Neural cell (in vitro differentiated cells): ENCODE data around the gene IL9R. TPM values are rescaled to one million over a fixed set of nuclear protein-coding genes. Genes with fewer than 3 reads are reported as not detected.

Source experiments
- H2AFZ ChIP-seq: fragments of 200-600, 300-800 bp; sonication (generic), shearing (Covaris generic); 2 replicates; pipeline ENCODE4 v1.6.0; 2014; ENCODE audit warnings: low read depth, mild to moderate bottlenecking, antibody characterized with exemption, low read length, moderate library complexity
- H3F3A ChIP-seq: fragments of 200-600 bp; shearing (Covaris generic); 2 replicates; pipeline ENCODE4 v1.6.1; 2016; ENCODE audit warnings: mild to moderate bottlenecking, moderate library complexity, mixed read lengths, antibody characterized with exemption, low read length; ENCODE audit not compliant: insufficient read depth, poor library complexity, severe bottlenecking
- H3K27ac ChIP-seq: fragments of 200-600, 300-800 bp; sonication (generic), shearing (Covaris generic); 2 replicates; pipeline ENCODE4 v1.5.1; 2014; ENCODE audit warnings: mild to moderate bottlenecking, low read length, moderate library complexity
- H3K27me3 ChIP-seq: fragments of 300-800, 200-600 bp; sonication (generic), shearing (Covaris generic); 2 replicates; pipeline ENCODE4 v1.6.0; 2014; ENCODE audit warnings: mild to moderate bottlenecking, low read depth, low read length, moderate library complexity; ENCODE audit not compliant: insufficient read depth
- H3K36me3 ChIP-seq: fragments of 300-800, 200-600 bp; sonication (generic), shearing (Covaris generic); 2 replicates; pipeline ENCODE4 v1.5.1; 2014; ENCODE audit warnings: mild to moderate bottlenecking, antibody characterized with exemption, low read length, moderate library complexity; ENCODE audit not compliant: insufficient read depth
- H3K4me2 ChIP-seq: fragments of 300-800, 200-600 bp; sonication (generic), shearing (Covaris generic); 2 replicates; pipeline ENCODE4 v1.6.0; 2014; ENCODE audit warnings: mild to moderate bottlenecking, low read length
- H3K4me3 ChIP-seq: fragments of 300-800, 200-600 bp; sonication (generic), shearing (Covaris generic); 2 replicates; pipeline ENCODE4 v1.5.1; 2014; ENCODE audit warnings: mild to moderate bottlenecking, low read length, moderate library complexity
- H3K79me2 ChIP-seq: fragments of 200-600 bp; shearing (Covaris generic); replicated peaks from 2 replicates; pipeline ENCODE4 v1.6.0; 2014; ENCODE audit warnings: mild to moderate bottlenecking, low read length, moderate library complexity; ENCODE audit not compliant: insufficient read depth
- H3K9ac ChIP-seq: fragments of 300-800, 200-600 bp; sonication (generic), shearing (Covaris generic); 2 replicates; pipeline ENCODE4 v1.6.1; 2016; ENCODE audit warnings: mild to moderate bottlenecking, low read length, mixed read lengths
- H3K9me2 ChIP-seq: fragments of 200-600 bp; shearing (Covaris generic); 2 replicates; pipeline ENCODE4 v1.6.1; 2016; ENCODE audit warnings: mild to moderate bottlenecking, low read length, mixed read lengths; ENCODE audit not compliant: insufficient read depth
- H3K9me3 ChIP-seq: fragments of 200-600, 300-800 bp; sonication (generic), shearing (Covaris generic); 2 replicates; pipeline ENCODE4 v1.6.1; 2016; ENCODE audit warnings: mild to moderate bottlenecking, mixed run types, low read length, moderate library complexity, mixed read lengths
- H4K20me1 ChIP-seq: fragments of 200-600 bp; shearing (Covaris generic); 2 replicates; pipeline ENCODE4 v1.6.1; 2016; ENCODE audit warnings: mild to moderate bottlenecking, mixed run types; ENCODE audit not compliant: insufficient read depth
- EP300 ChIP-seq: fragments of 450-650 bp; conservative IDR thresholded peaks from 2 replicates; pipeline ENCODE4 v1.6.1; 2014; ENCODE audit warnings: antibody characterized with exemption, mild to moderate bottlenecking, moderate library complexity; ENCODE audit not compliant: poor library complexity, severe bottlenecking
- EZH2 ChIP-seq: fragments of 200-600, 300-800 bp; shearing (Covaris generic), sonication (generic); IDR thresholded peaks from 2 replicates; pipeline ENCODE4 v1.6.1; 2014; ENCODE audit warnings: antibody characterized with exemption, low read length, borderline replicate concordance, mild to moderate bottlenecking; ENCODE audit not compliant: insufficient read depth, poor library complexity, severe bottlenecking
- MXI1 ChIP-seq: fragments of 450-650 bp; conservative IDR thresholded peaks from 2 replicates; pipeline ENCODE4 v1.6.1; 2014; ENCODE audit warnings: antibody characterized with exemption, mild to moderate bottlenecking; ENCODE audit not compliant: poor library complexity, severe bottlenecking
- POLR2AphosphoS5 ChIP-seq: IDR thresholded peaks from 2 replicates; pipeline ENCODE4 v1.6.1; 2012
- RAD21 ChIP-seq: fragments of 450-650 bp; conservative IDR thresholded peaks from 2 replicates; pipeline ENCODE4 v1.6.1; 2014; ENCODE audit warnings: antibody characterized with exemption, mild to moderate bottlenecking, moderate library complexity
- REST ChIP-seq: IDR thresholded peaks from 2 replicates; pipeline ENCODE4 v1.6.1; 2012; ENCODE audit warnings: borderline replicate concordance
- SMC3 ChIP-seq: fragments of 450-650 bp; conservative IDR thresholded peaks from 2 replicates; pipeline ENCODE4 v1.6.1; 2014; ENCODE audit warnings: antibody characterized with exemption, mild to moderate bottlenecking, moderate library complexity; ENCODE audit not compliant: poor library complexity
- TAF1 ChIP-seq: IDR thresholded peaks from 2 replicates; pipeline ENCODE4 v1.6.1; 2012; ENCODE audit warnings: low read depth
- polyA plus RNA-seq: library from polyadenylated mRNA; depleted of rRNA; stranded (reverse); fragments of >200 nt; gene quantifications from 2 replicates; pipeline ENCODE4 v1.2.3, GENCODE V29; 2014
- TF ChIP-seq, protein P1 (sequence below): fragments of 450-650 bp; IDR thresholded peaks from 2 replicates; pipeline ENCODE4 v1.5.1; 2014; ENCODE audit warnings: antibody characterized with exemption, mild to moderate bottlenecking, moderate library complexity; ENCODE audit not compliant: poor library complexity, severe bottlenecking

IL9R gene
- polyA plus RNA-seq, 1 donor from 2014 or later: not detected

DNA sequence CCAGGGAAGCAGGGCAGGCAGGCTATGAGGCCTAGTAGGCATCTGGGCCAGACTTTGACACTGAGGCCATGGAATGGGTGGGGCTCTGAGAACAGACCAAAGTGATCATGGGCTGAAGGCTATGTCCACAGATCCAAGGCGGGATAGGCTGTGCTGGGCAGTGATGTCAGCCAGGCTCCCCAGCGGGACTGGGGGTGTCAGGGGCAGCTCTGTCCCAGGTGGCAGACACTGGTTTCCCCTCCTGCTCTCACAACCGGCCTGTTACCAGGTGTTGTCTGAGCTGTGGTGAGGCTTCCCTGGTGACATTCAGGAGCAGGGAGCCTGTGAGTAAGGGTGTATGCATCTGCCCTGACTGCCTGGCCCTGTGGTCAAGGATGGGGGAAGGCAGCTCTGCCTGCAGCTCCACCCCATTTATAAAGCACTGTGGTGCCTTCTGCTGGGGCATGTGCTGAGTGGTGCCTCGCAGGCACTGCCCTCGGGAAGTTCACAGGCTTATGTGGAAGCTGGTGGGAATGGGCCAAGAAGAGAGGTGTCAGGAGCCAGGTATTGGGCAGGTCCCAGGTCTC is 2.9 kb downstream of the IL9R start:
- no peaks in the 10 kb centered on the region for H3K36me3 ChIP-seq
- H3K79me2 ChIP-seq: no peaks in the 10 kb centered on the region
- no peaks in the 10 kb centered on the region for H3K9me3 ChIP-seq
- no peak overlapping the region for H2AFZ ChIP-seq
- no peaks in the 10 kb centered on the region for H4K20me1 ChIP-seq
- H3K4me2 ChIP-seq: no peak overlapping the region
- TF ChIP-seq POLR2AphosphoS5: no peak
- TF ChIP-seq, protein P1, sequence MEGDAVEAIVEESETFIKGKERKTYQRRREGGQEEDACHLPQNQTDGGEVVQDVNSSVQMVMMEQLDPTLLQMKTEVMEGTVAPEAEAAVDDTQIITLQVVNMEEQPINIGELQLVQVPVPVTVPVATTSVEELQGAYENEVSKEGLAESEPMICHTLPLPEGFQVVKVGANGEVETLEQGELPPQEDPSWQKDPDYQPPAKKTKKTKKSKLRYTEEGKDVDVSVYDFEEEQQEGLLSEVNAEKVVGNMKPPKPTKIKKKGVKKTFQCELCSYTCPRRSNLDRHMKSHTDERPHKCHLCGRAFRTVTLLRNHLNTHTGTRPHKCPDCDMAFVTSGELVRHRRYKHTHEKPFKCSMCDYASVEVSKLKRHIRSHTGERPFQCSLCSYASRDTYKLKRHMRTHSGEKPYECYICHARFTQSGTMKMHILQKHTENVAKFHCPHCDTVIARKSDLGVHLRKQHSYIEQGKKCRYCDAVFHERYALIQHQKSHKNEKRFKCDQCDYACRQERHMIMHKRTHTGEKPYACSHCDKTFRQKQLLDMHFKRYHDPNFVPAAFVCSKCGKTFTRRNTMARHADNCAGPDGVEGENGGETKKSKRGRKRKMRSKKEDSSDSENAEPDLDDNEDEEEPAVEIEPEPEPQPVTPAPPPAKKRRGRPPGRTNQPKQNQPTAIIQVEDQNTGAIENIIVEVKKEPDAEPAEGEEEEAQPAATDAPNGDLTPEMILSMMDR: no peak
- TF ChIP-seq SMC3: no peak
- TF ChIP-seq REST: no peak
- no peak for TF ChIP-seq TAF1
- no peak for TF ChIP-seq MXI1
- no peak for TF ChIP-seq EP300
- TF ChIP-seq RAD21: no peak
- TF ChIP-seq EZH2: no peak
- no peaks in the 10 kb centered on the region for H3K9me2 ChIP-seq
- H3K9ac ChIP-seq: no peak overlapping the region
- no peaks in the 10 kb centered on the region for H3F3A ChIP-seq
- H3K4me3 ChIP-seq: no peak overlapping the region
- no peaks in the 10 kb centered on the region for H3K27me3 ChIP-seq
- no peak overlapping the region for H3K27ac ChIP-seq

- no peaks in the 10 kb centered on the region for H3K27me3 ChIP-seq
- H4K20me1 ChIP-seq: no peaks in the 10 kb centered on the region
- H3K9me3 ChIP-seq: no peaks in the 10 kb centered on the region
Measured at GRCh38 chrX:156001001-156001666, 3.6 kb downstream of the IL9R start.

More at GRCh38 chrX:156001001-156001666, 3.6 kb downstream of the IL9R start:
- TF ChIP-seq POLR2AphosphoS5: no peak
- no peak for TF ChIP-seq EP300
- no peak overlapping the region for H3K27ac ChIP-seq
- H2AFZ ChIP-seq: no peak overlapping the region
- H3K9ac ChIP-seq: no peak overlapping the region
- H3K4me2 ChIP-seq: no peak overlapping the region
- H3F3A ChIP-seq: no peaks in the 10 kb centered on the region
- H3K36me3 ChIP-seq: no peaks in the 10 kb centered on the region
- no peaks in the 10 kb centered on the region for H3K79me2 ChIP-seq
- H3K9me2 ChIP-seq: no peaks in the 10 kb centered on the region
- no peak overlapping the region for H3K4me3 ChIP-seq
